Stimulated activated CD4-positive, alpha-beta T cell treated with anti-CD3 and anti-CD28 coated beads, Interleukin-1b, Interleukin-23, amount 100 ng/mL, for 48 hours (primary cell): ENCODE data around the gene FAM53A.

Experiments
- DNase-seq: peaks from one replicate; pipeline ENCODE4 v3.0.0-alpha.2; 2020

Gene FAM53A

GRCh38 chr4:1683736-1684505, at the start of gene FAM53A:
Gene FAM53A, minus strand, starts transcription at chr4:1684313. Its CDS starts 15,572 bp downstream, at chr4:1668741.
- peak; percentile 92 for DNase-seq

- DNase-seq: no peak
Observed at GRCh38 chr4:1732911-1733310, 48.8 kb upstream of the FAM53A start.

- no peak for DNase-seq
Observed at GRCh38 chr4:1731180-1731579, 47.1 kb upstream of the FAM53A start.

- DNase-seq: no peak
Observed at GRCh38 chr4:1730532-1731135, 46.5 kb upstream of the FAM53A start.

GRCh38 chr4:1728061-1728980, 44.2 kb upstream of the FAM53A start:
- no peak for DNase-seq

- no peak for DNase-seq
Observed at GRCh38 chr4:1727117-1728031, 43.3 kb upstream of the FAM53A start.

- peak; percentile 85 for DNase-seq
Observed at GRCh38 chr4:1726146-1726934, 42.2 kb upstream of the FAM53A start.

GRCh38 chr4:1725521-1725920, 41.4 kb upstream of the FAM53A start:
- no peak for DNase-seq

GRCh38 chr4:1723131-1723801, 39.2 kb upstream of the FAM53A start:
- peak; percentile 81 for DNase-seq

GRCh38 chr4:1722551-1723118, 38.5 kb upstream of the FAM53A start:
- DNase-seq: no peak

- no peak for DNase-seq
Observed at GRCh38 chr4:1721666-1722550, 37.8 kb upstream of the FAM53A start.

- DNase-seq: peak; percentile 95
Observed at GRCh38 chr4:1721003-1721665, 37.0 kb upstream of the FAM53A start, which contains the start of the genes TACC3 and TMEM129. Gene TACC3, plus strand, starts transcription at chr4:1721521. Its CDS starts 1,901 bp downstream, at chr4:1723422. Gene TMEM129, minus strand, starts transcription at chr4:1721323. Its CDS starts 486 bp downstream, at chr4:1720837.

- DNase-seq: peak; percentile 47
Observed at GRCh38 chr4:1720163-1720983, 36.3 kb upstream of the FAM53A start.

GRCh38 chr4:1718095-1718850, 34.2 kb upstream of the FAM53A start:
- DNase-seq: no peak

GRCh38 chr4:1717129-1718094, 33.3 kb upstream of the FAM53A start:
- DNase-seq: no peak
